ENCODE measurements around the gene JARID2. TPM values are rescaled to one million over a fixed set of nuclear protein-coding genes. Genes with fewer than 3 reads are reported as not detected.

The JARID2 gene
- total RNA-seq, 1 experiment from 2014 or later: 180 TPM

DNA sequence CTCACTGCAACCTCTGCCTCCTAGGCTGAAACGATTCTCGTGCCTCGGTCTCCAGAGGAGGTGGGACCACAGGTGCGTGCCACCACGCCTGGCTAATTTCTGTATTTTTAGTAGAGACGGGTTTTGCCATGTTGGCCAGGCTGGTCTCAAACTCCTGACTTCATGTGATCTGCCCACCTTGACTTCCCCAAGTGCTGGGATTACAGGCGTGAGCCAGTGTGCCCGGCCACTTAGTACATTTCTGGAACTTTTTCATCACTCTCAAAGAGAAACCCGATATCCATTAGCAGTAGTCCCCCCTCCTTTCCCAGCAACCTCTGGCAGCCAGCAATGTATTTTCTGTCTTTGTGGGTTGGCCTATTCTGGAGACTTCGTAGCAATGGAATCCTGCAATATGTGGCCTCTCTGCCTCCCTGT is 109.8 kb downstream of the JARID2 start (continued):
- TF ChIP-seq, protein P1, sequence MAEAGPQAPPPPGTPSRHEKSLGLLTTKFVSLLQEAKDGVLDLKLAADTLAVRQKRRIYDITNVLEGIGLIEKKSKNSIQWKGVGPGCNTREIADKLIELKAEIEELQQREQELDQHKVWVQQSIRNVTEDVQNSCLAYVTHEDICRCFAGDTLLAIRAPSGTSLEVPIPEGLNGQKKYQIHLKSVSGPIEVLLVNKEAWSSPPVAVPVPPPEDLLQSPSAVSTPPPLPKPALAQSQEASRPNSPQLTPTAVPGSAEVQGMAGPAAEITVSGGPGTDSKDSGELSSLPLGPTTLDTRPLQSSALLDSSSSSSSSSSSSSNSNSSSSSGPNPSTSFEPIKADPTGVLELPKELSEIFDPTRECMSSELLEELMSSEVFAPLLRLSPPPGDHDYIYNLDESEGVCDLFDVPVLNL (CRISPR knock-in tag; IDR thresholded peaks at IDR 0.05; ENCODE audit: borderline replicate concordance, low read depth): no peak
- TF ChIP-seq MXD4 (CRISPR knock-in tag; IDR thresholded peaks at IDR 0.05; ENCODE audit: borderline replicate concordance): no peak
- no peak for TF ChIP-seq NFATC4 (CRISPR knock-in tag; IDR thresholded peaks at IDR 0.05)
- TF ChIP-seq NFYB (CRISPR knock-in tag; conservative IDR thresholded peaks at IDR 0.05; ENCODE audit: low read depth): no peak
- no peak for TF ChIP-seq ZBTB21 (CRISPR knock-in tag; IDR thresholded peaks at IDR 0.05; ENCODE audit: borderline replicate concordance)

- no peak overlapping the region for H3K4me3 Mint-ChIP-seq
- POLR2A ChIA-PET: no interaction called here
- no peak for DNase-seq (ENCODE audit: low spot score)
- peak overlapping the region; percentile 70 for H3K27ac Mint-ChIP-seq
- peaks cover 81% of the 10 kb centered on the region for H3K4me1 Mint-ChIP-seq
- CTCF ChIA-PET: no interaction called here
- H3K36me3 Mint-ChIP-seq: no peaks in the 10 kb centered on the region
- no peaks in the 10 kb centered on the region for H3K9me3 Mint-ChIP-seq
- no peaks in the 10 kb centered on the region for H3K27me3 Mint-ChIP-seq (ENCODE audit: low read depth)
- no peak for TF ChIP-seq RORB (CRISPR knock-in tag; IDR thresholded peaks at IDR 0.05)
- TF ChIP-seq, protein P2, sequence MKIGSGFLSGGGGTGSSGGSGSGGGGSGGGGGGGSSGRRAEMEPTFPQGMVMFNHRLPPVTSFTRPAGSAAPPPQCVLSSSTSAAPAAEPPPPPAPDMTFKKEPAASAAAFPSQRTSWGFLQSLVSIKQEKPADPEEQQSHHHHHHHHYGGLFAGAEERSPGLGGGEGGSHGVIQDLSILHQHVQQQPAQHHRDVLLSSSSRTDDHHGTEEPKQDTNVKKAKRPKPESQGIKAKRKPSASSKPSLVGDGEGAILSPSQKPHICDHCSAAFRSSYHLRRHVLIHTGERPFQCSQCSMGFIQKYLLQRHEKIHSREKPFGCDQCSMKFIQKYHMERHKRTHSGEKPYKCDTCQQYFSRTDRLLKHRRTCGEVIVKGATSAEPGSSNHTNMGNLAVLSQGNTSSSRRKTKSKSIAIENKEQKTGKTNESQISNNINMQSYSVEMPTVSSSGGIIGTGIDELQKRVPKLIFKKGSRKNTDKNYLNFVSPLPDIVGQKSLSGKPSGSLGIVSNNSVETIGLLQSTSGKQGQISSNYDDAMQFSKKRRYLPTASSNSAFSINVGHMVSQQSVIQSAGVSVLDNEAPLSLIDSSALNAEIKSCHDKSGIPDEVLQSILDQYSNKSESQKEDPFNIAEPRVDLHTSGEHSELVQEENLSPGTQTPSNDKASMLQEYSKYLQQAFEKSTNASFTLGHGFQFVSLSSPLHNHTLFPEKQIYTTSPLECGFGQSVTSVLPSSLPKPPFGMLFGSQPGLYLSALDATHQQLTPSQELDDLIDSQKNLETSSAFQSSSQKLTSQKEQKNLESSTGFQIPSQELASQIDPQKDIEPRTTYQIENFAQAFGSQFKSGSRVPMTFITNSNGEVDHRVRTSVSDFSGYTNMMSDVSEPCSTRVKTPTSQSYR (CRISPR knock-in tag; IDR thresholded peaks at IDR 0.05): no peak
- no peak for TF ChIP-seq STAT6 (CRISPR knock-in tag; conservative IDR thresholded peaks at IDR 0.05; ENCODE audit: low read depth)
- no peak for TF ChIP-seq JAZF1 (CRISPR knock-in tag; IDR thresholded peaks at IDR 0.05)
- TF ChIP-seq SOX15 (CRISPR knock-in tag; IDR thresholded peaks at IDR 0.05): no peak
- TF ChIP-seq, protein P3, sequence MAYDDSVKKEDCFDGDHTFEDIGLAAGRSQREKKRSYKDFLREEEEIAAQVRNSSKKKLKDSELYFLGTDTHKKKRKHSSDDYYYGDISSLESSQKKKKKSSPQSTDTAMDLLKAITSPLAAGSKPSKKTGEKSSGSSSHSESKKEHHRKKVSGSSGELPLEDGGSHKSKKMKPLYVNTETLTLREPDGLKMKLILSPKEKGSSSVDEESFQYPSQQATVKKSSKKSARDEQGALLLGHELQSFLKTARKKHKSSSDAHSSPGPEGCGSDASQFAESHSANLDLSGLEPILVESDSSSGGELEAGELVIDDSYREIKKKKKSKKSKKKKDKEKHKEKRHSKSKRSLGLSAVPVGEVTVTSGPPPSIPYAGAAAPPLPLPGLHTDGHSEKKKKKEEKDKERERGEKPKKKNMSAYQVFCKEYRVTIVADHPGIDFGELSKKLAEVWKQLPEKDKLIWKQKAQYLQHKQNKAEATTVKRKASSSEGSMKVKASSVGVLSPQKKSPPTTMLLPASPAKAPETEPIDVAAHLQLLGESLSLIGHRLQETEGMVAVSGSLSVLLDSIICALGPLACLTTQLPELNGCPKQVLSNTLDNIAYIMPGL (CRISPR knock-in tag; IDR thresholded peaks at IDR 0.05): no peak
- TF ChIP-seq ZNF416 (CRISPR knock-in tag; IDR thresholded peaks at IDR 0.05): no peak
- TF ChIP-seq, protein P4, sequence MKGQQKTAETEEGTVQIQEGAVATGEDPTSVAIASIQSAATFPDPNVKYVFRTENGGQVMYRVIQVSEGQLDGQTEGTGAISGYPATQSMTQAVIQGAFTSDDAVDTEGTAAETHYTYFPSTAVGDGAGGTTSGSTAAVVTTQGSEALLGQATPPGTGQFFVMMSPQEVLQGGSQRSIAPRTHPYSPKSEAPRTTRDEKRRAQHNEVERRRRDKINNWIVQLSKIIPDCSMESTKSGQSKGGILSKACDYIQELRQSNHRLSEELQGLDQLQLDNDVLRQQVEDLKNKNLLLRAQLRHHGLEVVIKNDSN (CRISPR knock-in tag; IDR thresholded peaks at IDR 0.05): no peak
- no peak for TF ChIP-seq SMAD3 (CRISPR knock-in tag; IDR thresholded peaks at IDR 0.05; ENCODE audit: borderline replicate concordance)
- no peak for TF ChIP-seq FOXK1 (CRISPR knock-in tag; IDR thresholded peaks at IDR 0.05)
- TF ChIP-seq GTF2I (CRISPR knock-in tag; conservative IDR thresholded peaks at IDR 0.05): no peak
- TF ChIP-seq ERG (CRISPR knock-in tag; IDR thresholded peaks at IDR 0.05): no peak
- TF ChIP-seq, protein P5, sequence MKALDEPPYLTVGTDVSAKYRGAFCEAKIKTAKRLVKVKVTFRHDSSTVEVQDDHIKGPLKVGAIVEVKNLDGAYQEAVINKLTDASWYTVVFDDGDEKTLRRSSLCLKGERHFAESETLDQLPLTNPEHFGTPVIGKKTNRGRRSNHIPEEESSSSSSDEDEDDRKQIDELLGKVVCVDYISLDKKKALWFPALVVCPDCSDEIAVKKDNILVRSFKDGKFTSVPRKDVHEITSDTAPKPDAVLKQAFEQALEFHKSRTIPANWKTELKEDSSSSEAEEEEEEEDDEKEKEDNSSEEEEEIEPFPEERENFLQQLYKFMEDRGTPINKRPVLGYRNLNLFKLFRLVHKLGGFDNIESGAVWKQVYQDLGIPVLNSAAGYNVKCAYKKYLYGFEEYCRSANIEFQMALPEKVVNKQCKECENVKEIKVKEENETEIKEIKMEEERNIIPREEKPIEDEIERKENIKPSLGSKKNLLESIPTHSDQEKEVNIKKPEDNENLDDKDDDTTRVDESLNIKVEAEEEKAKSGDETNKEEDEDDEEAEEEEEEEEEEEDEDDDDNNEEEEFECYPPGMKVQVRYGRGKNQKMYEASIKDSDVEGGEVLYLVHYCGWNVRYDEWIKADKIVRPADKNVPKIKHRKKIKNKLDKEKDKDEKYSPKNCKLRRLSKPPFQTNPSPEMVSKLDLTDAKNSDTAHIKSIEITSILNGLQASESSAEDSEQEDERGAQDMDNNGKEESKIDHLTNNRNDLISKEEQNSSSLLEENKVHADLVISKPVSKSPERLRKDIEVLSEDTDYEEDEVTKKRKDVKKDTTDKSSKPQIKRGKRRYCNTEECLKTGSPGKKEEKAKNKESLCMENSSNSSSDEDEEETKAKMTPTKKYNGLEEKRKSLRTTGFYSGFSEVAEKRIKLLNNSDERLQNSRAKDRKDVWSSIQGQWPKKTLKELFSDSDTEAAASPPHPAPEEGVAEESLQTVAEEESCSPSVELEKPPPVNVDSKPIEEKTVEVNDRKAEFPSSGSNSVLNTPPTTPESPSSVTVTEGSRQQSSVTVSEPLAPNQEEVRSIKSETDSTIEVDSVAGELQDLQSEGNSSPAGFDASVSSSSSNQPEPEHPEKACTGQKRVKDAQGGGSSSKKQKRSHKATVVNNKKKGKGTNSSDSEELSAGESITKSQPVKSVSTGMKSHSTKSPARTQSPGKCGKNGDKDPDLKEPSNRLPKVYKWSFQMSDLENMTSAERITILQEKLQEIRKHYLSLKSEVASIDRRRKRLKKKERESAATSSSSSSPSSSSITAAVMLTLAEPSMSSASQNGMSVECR (CRISPR knock-in tag; IDR thresholded peaks at IDR 0.05; ENCODE audit: borderline replicate concordance): no peak
- TF ChIP-seq NR1H2 (CRISPR knock-in tag; IDR thresholded peaks at IDR 0.05): no peak
- no peak for TF ChIP-seq GRHL2 (CRISPR knock-in tag; IDR thresholded peaks at IDR 0.05; ENCODE audit: insufficient replicate concordance, severe bottlenecking)
- no peak for TF ChIP-seq TEAD4 (CRISPR knock-in tag; IDR thresholded peaks at IDR 0.05)
- no peak for TF ChIP-seq TP53 (CRISPR knock-in tag; IDR thresholded peaks at IDR 0.05)
- TF ChIP-seq ZNF121 (CRISPR knock-in tag; IDR thresholded peaks at IDR 0.05): no peak
- no peak for ATAC-seq
Measured at GRCh38 chr6:15356179-15356578, 110.3 kb downstream of the JARID2 start.

Measured in WTC11 (cell line).